DMS53 treated with DMSO at 0.1 percent for 48 hours (cell line): ENCODE data around the gene YBX1.
"Not testable (repeated sequence)": the region's sequence is repeated elsewhere in the genome, so short reads cannot be mapped to it uniquely, and the experiment has no call there.

ENCODE experiments used
- DNase-seq: peaks from one replicate; lab custom pipeline; 2025; ENCODE audit not compliant: unreplicated experiment; lab: John Stamatoyannopoulos, UW

Gene YBX1

DNA sequence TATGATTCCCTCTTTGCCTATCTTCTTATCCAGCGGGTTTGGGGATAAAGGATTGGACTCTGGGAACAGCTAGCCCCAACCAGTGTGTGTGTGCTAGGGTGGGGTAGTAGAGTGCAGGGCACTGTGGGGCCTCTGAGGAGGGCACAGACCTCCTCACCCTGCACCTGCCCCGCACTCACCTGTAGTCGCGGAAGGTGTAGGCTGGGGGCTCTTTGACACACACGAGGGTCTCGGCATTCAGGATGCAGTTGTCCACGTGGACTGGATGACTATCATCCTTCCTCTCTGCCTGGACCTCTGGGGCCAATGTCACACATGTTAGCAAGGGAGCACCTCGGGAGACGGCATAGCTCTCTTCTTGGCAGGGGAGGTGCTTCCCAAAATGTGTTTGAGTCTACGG, 65.8 kb downstream of the YBX1 start:
- DNase-seq: no peak

DNA sequence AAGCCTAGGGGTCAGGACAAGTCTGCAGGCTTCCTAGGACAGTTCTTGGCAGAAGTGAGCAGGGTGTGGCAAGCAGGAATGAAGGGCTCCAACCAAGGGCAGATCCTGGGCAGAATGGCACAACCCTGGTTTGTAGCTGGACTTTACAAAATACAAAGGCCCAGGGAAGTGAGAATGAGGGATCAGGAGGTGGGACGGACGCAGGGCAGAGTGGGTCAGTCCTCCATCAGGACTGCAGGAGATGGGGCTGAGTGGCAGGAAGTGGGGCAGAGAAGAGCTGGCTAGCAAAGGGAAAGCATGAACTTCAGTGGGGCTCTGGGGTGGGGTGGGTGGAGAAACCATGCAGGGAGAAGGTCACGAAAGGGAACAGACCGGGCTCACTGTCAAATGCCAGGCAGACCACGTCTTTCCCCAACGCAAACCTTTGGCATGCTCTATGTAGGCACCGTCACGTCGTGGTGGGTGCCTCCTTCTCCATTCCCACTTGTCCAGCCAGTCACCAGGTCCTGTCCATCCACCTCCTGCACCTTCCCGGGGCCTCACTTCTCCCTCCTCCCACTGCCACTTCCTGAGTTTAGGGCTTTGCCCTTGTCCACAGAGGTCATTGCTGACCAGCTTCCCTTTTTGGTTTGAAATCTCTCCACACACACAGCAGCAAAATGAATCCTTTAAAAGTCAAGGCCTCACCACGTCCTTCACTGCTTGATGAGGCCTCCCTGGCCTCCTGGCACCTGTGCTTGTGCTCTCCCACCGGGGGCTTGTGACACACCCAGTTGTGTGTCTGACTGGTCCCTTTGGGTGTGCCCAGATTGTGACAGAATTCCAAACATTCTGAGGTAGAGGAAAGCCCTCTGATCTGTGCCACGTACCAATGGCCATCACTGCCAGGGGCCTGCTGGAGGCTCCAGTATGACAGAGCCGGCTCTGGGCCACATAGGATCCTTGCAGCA, 66.5 kb downstream of the YBX1 start:
- DNase-seq: no peak

DNA sequence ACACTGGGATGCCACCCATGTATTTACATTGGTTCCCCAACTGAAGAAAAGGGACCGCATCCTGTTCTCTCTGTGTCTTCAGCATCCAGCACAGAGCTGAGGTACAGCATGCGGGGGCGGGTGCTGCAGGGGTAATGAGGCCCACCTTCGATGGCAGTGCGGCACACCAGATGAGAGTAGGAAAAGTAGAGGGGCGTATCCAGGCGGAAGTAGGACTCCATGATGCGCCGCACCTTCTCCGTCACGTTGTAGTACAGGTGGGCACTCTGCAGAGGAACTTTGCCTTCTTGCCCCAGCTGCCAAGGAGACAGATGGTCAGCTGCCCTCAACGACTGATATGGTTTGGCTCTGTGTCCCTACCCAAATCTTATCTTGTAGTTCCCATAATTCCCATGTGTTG, 67.8 kb downstream of the YBX1 start:
- no peak for DNase-seq

DNA sequence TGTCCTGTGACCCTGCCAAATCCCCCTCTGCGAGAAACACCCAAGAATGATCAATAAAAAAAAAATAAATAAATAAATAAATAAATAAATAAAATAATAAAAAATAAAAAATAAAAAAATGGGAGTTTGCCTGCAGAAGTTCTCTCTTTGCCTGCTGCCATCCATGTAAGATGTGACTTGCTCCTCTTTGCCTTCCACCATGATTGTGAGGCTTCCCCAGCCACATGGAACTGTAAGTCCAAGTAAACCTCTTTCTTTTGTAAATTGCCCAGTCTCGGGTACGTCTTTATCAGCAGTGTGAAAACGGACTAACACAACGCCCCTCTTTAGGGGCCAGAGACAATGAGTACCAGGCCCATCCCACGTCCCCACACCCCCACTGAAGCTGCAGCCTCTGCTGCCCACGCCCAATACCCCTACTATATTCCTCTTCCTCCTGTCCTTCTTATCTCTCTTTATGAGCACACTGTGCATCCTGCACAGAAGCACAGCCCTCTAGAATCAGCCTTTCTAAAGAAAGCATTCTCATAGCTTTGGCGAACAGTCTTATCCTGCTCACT, 69.4 kb downstream of the YBX1 start:
- not testable (repeated sequence) for DNase-seq

DNA sequence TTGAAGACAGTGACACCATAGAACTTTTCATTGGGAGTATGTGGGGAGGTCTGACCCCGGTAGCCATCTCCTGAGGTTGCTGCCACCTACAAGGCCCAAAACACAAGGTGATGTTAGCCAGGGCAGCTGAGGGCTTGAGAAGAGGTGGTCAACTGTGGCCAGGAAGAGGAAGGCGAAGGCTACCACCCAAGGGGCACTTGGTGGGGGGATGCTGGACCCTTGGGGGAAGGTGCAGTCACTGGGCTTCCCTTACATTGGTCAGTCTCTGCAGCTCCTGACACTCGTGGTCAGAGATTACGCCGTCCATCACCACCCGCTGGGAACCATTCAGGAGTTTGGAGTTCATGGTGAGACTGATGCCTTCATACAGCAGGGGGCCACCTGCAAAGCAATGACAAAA, 70.1 kb downstream of the YBX1 start:
- no peak for DNase-seq

DNA sequence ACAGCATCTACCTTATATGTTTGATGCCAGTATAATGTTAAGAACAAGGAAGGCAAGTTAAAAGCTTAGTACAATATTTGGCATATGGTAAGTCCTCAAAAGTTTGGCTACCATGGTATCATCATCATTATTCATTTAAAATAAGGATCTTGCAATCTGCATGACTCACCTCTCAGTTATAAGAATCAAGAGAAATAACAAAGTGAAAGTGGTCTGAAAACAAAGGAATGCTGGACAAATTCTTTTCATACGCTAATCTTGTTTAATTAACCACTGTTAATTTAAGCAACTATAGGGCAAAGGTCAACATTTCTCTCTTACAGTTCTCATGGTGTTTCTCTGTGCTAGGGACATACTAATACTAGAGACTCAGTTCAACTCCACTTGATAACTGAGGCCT, 70.9 kb downstream of the YBX1 start:
- DNase-seq: no peak
